OCI-LY7 (cell line): ENCODE data around the gene PRLH.

Experiments
- CTCF ChIP-seq: fragments of 200-600 bp; sonication (generic); conservative IDR thresholded peaks from 2 replicates; pipeline ENCODE4 v1.5.1; 2014; ENCODE audit warnings: mild to moderate bottlenecking, antibody characterized with exemption, low read length, moderate library complexity, mixed read lengths
- EZH2phosphoT487 ChIP-seq: fragments of 200-600 bp; sonication (generic); IDR thresholded peaks from 2 replicates; pipeline ENCODE4 v1.6.1; 2018; ENCODE audit warnings: low read depth, borderline replicate concordance, mild to moderate bottlenecking, mixed run types, antibody characterized with exemption, low read length, moderate library complexity, mixed read lengths

GRCh38 chr2:237527766-237528165 is 38.6 kb upstream of the PRLH start:
- TF ChIP-seq CTCF (no peak), EZH2phosphoT487 (no peak)
